GM19351 (cell line): ENCODE results near the gene ANKMY2.
A peak's percentile ranks its signal among the peaks of the same experiment; 100 is the strongest.
"Not testable (repeated sequence)": the region's sequence is repeated elsewhere in the genome, so short reads cannot be mapped to it uniquely, and the experiment has no call there.

Experiments
- ATAC-seq: cut with Tn5 transposase; IDR thresholded peaks from one replicate; pipeline ENCODE4 v1.9.1; 2021; ENCODE audit warnings: mild to moderate bottlenecking, moderate library complexity; ENCODE audit not compliant: unreplicated experiment

The ANKMY2 gene

DNA sequence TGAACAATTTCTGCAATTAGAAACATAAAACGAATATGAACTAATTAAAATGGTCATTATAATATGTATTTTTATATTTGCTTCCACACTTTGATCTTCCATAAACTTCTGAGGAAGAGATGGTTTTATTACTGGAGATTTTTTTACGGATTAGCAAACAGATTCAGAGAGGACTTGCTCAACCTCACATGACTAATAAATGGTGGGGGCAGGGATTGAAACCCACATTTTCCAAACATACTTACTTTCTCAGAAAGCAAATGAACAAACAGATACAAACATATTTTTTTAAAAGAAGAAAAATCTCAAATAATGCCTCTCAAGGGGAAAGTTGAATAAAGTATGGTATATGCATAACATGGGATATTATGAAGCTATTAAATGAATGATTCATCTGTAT, 18.3 kb downstream of the ANKMY2 start:
- ATAC-seq: no peak

DNA sequence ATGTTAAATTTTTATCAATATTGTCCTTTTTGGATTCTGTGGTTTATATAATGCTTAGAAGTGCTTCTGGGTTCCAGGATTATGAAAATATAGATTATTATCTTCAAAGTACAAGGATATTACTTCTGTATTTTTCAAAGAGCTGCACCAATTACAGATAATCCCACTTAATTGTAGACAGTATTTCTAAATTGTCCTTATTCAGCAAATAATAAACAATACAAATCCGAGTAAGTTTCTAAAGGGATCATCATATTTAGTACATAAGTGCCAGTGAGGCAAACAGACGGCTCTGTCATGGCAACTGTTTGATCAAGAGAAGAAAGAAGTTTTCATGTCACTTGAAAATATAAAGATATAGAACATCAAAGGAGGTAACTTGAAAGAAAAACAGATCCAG, 19.2 kb downstream of the ANKMY2 start:
- ATAC-seq: no peak

DNA sequence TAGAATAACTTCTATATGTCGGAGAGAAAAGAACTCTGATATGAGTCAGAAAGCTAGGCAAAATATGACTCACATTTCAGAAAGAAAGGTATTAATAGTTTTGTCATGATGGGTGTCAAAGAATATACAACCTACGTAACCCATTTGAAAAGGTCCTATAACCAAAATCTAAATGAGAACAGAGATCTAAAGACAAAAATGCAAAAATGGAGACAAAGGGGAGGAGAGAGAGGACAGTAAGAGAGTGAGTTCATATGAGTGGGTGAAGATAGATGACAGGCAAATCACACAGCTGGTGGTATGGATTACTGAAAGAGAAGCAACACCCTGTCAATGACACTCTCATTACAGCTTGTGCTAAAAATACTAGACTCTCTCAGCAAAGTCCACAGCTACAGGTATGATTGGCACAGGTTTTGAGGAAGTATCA, 25.6 kb downstream of the ANKMY2 start:
- peak; percentile 97 for ATAC-seq

DNA sequence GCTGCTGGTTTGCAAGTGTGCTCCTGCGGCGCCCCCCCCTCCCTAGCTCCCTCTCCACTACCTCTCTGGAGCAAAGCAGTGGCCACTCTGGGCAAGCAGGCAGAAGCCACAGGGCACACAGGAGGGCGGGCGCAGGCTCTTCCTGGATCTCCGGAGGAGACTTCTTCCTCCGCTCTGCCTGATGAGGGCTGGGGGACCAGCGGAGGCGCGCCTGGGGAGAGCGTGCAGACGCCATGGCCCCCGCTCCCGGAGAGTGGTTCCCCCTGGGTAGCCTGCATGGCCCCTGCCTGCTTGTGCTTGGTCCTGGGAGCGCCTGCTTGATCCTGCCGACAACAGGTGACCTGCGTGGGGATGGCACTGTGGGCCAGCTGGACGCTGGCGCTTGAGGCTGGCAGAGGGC, 29.0 kb downstream of the ANKMY2 start:
- no peak for ATAC-seq

DNA sequence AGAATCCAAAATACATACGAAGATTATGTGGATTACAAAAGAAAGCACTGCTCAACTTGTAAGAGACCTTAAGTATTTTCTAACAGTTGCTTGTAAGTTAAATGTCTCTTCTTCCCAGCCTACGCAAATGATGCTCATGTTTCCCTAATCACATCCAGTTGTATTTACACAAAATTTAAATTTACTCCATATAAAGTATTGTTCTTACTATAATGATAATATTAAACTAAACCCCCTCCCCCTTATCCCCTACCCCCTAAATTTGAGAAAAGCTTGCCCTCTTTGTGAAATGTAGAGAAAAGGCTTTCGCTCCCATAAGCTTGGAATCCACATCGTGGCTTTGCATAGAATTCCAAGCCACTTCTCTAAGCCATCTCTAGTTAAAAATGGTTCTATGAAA, 29.4 kb downstream of the ANKMY2 start:
- ATAC-seq: no peak

DNA sequence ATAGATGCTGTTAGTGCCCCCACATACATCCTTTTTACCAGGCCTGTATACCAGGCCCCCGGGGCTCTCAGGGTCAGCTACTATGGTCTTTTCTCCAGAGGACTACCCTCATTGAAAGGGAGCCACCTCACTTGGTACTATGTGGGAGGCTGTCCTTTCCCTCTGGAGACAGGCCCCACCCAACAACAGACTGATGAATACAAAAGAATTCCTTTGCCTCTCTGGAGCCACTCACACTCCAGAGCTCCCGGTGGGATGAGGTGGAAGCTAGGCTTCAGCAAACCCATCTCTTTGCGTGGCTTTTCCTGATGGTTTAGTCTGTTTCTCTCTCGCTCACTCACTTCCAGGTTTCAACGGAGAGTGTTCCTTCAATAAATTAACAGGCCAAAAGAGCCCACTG, 30.3 kb downstream of the ANKMY2 start:
- ATAC-seq: no peak

DNA sequence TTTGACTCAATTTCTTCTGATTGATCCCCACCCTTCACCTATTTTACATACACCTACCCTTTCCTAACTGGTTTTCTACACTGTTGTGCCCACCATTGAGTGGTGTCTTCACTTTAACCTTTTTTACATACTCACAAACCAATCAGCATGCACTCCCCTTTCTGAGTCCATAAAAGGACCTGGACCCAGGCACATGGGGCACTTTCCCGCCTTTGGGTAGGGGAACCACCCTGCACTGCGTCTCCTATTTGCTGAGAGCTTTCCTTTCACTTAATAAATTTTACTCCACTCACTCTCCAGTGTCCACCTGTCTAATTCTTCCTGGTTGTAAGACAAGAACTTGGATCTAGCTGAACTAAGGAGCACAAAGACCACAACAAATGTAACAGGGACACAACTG, 33.8 kb downstream of the ANKMY2 start:
- no peak for ATAC-seq

DNA sequence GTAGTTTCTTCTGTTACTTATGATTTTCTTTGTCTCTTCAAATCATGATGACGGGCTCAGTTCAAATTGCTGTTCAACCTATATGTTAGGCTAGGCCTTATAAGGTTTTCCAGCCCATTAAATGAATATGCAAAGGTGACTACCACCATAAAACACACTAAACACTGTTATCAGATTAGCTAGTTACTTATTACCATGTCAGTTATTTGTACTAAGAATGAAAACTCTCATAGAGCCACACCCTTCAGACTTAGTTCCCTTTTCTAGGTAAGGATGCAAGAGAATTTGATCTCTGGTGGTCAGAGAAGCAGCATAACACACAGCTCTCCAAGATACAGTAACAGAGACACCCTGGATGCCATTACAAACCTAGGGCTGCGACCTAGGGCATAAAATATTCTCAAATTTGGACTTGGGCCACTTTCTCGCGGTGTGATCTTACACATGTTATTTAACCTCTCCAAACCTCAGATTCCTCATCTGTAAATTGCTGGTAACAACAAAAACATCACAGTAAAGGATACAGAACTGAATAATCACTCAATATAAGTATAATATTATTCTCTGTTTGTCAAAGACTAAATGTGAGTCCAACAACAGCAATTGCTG, 35.6 kb downstream of the ANKMY2 start:
- peak; percentile 94 for ATAC-seq

DNA sequence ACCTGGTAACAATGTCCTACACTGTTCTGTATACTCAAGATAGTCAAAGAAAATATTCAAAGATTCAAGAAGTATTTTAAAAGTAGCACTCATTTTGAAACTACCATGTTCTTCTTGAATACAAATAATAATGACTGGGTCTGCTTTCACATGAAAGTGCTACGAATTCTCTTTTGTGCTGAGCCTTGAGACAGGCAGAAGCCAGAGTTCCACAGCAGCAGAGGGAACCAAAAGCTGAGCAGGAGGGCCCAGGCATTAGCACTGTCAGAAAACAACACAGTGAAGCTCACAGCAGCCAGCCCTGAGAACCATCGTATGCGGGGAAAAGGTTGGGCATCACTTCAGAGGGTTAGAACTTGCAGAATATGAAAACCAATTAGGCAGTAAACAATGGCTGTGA, 38.9 kb downstream of the ANKMY2 start:
- peak; percentile 46 for ATAC-seq

DNA sequence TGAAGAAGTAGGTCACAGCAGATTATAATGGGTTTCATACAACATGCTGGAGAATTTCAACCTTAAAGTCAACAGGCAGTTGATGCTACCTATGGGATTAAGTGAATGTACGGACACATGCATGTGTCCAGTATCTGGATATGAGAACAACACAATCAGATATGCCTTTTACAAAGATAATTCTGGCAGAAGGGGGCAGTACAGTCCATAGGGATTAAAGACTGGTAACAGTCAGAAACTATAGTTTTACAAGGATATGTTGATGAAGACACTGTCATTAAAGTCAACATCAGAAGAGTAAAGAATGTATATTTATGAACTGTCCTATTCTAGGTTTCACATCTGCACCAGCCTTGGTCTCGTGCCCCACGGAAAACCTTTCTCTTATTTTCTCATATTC, 41.5 kb downstream of the ANKMY2 start:
- ATAC-seq: no peak

DNA sequence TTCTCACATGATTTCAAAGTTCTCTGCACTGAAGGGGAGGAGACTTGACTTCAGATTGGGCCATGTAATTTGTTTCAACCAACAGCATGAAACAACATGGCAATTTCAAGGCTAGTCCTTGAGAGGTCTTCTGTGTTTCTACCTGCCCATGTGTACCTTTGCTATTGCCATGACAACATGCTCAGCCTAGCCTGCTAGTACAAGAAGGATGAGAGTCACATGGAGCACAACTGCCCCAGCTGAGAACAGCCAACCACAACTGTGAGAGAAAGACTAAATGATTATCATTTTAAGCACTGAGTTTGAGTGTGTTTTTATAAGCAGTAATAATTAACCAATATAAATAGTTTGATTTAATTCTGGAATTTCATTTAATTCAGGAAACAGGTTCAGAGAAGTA, 41.9 kb downstream of the ANKMY2 start:
- ATAC-seq: no peak

DNA sequence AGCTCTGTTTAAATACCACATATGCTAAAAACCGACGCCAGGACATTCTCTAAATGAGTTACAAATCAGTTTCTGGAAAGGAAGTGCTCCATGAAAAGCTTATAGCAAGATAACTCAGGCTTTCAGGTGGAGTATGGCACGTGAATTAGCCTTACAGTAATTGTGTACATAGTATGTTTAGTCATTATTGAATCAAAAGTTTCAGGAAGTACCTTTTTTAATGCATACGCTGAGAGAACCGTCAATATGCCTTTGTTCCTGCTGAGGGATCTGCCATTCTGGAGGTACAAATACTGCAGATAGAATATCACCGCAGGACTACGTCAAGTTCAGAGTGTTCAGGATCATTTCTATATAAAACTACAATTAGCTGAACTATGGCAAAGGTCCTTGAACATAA, 45.7 kb downstream of the ANKMY2 start:
- ATAC-seq: no peak

DNA sequence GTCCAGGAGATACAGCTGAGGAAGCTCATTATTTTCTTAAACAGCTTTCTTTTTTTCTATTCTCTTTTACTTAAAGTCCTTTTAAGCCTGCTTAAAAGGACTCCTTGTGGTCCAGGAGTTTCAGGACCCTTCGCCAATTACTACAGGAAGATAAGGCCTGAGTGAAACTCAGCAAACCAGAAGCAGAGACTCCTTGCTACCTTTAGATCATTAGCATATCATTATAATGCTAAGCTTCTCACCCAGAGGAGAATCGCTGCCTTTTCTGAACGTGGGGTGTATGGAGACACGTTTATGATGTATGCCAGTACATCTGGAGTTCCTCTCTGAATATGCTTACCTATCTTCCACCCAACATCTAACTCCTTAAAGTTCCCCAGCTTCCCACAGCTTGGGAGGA, 47.5 kb downstream of the ANKMY2 start:
- no peak for ATAC-seq

DNA sequence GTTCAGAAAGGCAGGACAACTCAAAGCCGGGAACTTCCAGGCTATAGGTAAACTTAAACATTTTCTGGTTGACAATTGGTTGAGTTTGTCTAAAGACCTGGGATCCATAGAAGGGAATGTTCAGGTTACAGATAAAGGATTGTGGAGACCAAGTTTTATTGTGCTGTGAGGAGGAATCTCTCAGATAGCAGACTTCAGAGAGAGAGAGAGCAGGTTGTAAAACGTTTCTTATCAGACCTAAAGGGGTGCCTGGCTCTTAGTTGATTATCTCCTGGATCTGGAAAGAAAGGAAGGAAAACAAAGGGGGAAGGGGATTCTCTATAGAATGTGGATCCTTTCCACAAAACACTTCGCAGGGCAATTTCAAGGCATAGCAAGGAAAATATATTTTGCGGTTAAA, 50.0 kb downstream of the ANKMY2 start:
- ATAC-seq: not testable (repeated sequence)

DNA sequence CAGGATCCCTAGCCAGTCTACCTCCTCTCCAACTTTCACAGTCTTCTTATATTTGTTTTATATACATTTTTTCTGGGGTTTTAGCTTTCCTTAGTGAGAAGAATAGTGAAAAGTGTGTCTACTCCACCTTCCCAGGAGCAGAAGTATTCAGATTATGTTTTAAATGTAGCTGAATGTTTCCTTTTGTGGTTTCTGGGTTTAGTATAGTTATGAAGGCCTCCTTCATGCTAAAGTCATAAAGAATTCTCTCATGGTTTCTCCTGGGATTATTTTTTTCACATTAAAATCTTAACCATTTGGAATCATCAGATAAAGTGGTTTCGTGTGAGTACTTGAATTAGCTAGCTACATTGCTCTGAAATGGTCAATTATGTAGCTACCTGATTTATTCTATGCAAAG, 50.9 kb downstream of the ANKMY2 start:
- ATAC-seq: no peak

DNA sequence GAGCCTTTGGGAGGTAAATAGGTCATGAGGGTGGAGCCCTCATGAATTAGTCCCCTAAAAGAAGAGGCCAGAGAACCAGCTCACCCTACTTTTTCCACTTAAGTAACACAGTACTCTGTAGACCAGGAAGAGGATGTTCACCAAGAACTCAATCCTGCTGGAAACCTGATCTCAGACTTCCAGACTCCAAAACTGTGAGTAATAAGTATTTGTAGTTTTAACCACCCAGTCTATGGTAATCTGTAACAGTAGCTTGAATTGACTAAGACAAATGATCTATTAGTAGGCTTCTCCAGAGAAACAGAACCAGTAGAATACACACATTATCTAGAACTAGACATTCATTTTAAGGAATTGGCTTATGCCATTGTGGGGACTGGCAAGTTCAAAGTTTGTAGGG, 51.5 kb downstream of the ANKMY2 start:
- no peak for ATAC-seq

DNA sequence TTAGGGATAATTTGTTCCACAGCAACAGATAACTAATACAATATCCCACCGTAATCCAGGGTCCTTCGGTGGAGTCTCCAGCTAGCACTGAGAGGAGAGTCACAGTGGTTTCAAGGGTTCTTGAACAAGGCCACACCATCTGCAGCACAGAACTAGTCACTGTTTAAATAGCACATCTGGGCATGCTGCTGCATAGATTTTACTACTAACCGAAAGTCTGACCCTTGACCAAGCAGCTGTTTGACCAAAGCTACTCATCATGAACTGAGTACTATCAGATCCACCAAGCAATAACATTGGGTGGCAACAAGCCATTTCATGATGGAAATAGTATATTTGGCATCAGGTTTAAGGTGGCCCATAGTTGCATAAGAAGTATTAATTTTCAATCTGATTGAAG, 53.2 kb downstream of the ANKMY2 start:
- no peak for ATAC-seq

DNA sequence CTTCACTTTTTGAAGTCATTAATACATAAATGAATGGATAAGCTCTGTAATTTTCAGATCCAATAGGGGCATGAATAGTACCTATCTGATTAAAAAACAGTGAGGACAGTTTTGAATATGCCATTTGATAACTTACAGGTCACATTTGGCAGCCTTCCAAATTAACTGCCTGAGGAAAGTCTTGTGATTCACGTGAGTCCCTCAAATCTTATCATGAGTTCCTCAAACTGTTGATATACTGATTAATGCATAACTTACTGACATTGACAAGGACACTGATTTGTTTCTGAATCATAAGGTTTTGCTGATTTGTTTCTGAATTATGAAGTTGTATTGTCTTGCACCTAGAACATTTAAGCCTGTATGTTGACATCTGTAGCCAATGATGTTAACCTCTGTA, 55.1 kb downstream of the ANKMY2 start:
- no peak for ATAC-seq

DNA sequence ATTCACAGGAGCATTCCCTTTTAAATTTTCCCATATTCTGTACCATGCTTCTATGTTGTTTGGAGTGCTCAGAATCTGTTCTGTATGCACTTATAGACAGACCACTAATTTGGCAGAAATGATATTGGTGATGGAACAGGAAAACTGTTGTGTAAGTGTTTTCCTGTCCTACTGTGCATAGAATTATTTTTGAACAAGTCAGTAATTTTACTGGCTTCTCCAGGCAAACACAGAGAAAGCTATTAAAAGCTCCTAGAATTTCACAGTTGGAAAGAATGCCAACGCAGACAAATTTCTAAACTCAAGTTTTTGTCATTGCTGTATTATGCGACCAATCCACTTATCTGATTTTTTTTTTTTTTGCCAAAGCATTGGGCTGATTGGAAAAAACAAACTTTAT, 55.7 kb downstream of the ANKMY2 start:
- ATAC-seq: no peak

DNA sequence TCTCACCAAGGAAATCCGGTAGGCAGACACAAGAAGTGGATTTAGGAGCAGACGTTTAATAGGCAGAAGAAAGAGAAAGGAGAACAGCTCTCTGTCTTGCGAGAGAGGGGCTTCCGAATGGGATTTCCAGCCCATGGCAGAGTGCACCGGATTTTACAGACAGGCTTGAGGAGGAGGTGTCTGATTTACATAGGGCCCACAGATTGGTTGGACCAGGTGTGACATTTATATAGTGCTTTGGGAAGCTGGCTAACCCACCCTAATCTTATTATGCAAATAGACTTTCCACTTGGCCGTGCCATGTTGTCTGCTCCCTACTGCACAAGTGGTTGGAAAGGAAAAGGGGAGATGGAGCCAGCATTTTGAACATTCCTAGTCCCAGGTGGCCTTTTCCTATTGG, 57.8 kb downstream of the ANKMY2 start:
- no peak for ATAC-seq

DNA sequence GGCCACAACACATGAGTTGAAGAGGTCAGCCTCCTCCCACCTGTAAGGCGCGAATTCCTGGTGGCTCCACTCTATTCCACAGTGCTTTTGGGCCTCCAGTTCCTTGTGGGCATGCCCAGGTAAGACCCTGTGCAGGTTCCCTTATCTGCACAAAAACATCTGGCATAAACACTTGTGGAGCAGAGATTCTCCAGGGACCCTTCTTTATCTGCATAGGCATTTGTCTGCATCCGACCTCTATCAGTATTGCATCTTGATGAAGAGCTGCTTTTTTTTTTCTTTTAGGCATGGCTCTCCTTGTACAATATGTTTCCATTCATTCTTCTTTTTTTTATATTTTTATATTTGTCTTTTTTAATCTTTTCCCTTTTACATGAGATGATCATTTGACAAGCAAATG, 58.4 kb downstream of the ANKMY2 start:
- ATAC-seq: no peak

DNA sequence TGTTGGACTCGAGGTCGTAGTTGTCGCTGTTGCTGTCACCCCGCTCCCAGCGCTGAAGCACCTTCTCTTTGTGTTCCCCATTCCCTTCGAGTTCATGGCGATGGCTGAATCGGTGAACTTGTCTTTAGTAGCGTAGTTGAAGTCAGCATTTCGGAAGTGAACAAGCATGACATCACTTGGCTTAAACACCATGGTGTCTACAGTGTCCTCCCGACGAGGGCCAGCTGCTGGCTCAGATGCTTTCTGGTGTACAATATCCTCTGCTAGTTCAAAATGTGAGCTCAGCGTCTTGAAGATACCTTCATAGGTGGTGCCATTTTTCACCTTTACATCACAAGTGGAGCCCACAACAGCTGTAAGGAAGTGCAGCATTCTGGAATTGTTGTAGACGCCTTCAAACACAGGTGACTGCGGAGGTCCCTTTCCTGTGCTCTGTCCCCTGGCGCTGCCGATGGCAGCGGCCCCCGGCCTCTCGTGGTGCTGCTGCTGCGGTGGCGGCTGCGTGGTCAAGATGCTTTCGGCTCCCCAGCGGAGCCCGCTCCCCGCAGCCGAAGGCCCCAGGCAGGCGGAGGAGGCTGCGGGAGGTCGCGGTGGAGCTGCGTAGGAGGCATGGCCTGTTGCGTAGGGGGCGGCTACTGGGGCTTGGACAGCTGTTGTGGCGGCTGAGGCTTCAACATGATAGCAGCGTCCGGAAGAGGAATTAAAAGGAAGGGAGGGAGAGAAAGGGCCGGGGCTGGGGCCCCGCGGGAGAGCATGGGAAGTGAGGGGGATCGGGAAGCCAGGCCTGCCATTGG, 59.3 kb downstream of the ANKMY2 start:
- ATAC-seq: no peak

DNA sequence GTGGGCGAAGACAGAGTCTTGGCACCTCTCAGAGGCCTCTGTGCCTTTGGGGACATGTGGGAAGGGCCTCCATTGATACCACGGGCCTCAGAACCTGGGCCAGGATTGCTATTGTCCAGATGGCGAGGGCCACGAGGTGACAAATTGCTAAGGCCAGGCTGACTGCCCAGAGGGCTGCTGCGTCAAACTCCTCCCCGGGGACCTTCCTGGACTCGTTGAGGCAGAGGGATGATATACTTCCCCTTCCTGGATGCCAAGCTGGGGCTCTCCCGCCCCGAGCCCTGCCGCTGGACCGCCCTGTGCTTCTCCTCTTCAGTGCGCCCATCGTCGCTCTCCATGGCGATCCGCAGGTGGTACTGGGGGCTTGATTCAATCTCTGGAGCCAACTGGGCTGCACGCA, 60.0 kb downstream of the ANKMY2 start:
- no peak for ATAC-seq
